GM18498 (cell line): Measurements from ENCODE around the gene CCNA2.

Experiments used
- ATAC-seq: cut with Tn5 transposase; IDR thresholded peaks from one replicate; pipeline ENCODE4 v1.9.1; 2021; ENCODE audit warnings: mild to moderate bottlenecking, moderate library complexity; ENCODE audit not compliant: unreplicated experiment

The CCNA2 gene

GRCh38 chr4:121806411-121806810 lies 17.3 kb downstream of the CCNA2 start:
- ATAC-seq: no peak

DNA sequence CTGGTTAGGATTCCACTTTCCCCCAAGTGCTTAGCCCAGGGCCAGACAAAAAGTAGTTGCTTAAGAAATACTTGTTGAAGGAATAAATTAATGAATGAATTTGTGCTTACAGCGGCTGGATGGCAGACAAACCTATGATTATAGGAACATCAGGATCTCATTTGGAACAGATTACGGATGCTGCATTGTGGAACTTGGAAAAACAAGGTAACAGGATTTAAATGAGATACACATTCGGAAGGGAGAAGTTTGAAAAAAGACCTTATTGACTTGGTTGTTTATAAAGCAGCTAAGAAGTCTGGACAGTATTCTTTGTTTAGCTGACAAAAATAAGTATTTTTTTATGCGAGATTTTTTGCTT lies 22.0 kb downstream of the CCNA2 start:
- ATAC-seq: no peak

DNA sequence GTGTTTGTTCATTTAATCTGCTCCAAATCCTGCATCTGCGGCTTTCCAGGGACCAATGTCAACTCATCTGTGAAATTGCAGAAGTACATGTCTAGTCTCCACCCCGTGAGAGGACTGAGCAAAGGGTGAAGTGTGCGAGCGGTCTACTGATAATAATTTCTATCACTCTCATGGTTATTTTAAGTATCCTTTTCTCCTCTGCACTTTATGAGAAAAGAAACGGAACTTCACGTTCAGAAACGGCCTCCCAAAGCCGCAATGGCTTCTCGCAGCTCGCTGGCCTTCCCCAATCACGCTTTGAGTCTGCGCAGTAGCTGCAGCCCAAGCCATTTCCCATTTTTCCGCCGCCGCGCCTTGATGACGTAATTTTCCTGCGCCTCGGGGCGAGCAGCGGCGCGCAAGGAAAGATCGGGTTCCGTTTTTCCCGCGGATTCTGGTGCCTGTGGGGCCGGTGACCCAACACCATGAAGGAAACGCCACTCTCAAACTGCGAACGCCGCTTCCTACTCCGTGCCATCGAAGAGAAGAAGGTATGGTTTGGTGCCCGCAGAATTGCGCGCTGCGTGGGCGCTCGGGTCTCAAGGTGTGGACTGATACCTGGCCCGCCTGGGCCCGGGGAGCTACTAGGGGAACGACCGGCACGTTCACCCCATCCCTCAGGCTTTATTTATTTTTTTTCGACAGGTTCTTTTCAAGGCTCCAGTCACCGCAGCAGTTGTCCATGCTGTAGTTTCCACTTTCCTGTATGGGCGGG lies 22.5 kb downstream of the CCNA2 start, which contains the start of gene EXOSC9:
Gene EXOSC9 (plus strand): TSS at position 363 of the 754 bp plus-strand sequence. CDS start 102 bp downstream, at position 465.
- peak; percentile 78 for ATAC-seq

DNA sequence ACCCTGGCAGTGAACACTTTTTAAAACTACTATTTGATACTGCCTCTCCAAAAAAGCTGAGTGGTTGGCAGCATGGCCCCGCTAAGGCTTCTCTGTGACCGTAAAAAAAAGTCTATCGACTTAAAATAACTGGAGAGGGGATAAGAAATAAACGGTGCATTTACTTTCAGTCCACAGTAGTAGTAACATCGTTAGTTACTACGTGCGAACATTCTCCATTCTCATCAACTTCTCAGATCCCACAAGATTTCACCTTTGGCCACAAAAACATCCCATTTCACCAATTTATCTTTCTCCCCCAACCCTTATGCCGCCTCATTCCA lies 23.1 kb downstream of the CCNA2 start:
- peak; percentile 43 for ATAC-seq

GRCh38 chr4:121799867-121800501 lies 23.7 kb downstream of the CCNA2 start:
- ATAC-seq: no peak

- ATAC-seq: no peak
Measured at GRCh38 chr4:121799208-121799823, 24.4 kb downstream of the CCNA2 start.

GRCh38 chr4:121796283-121796682 lies 27.4 kb downstream of the CCNA2 start:
- no peak for ATAC-seq

- no peak for ATAC-seq
Measured at GRCh38 chr4:121794505-121795188, 29.0 kb downstream of the CCNA2 start.

GRCh38 chr4:121792966-121793365 lies 30.7 kb downstream of the CCNA2 start:
- no peak for ATAC-seq

DNA sequence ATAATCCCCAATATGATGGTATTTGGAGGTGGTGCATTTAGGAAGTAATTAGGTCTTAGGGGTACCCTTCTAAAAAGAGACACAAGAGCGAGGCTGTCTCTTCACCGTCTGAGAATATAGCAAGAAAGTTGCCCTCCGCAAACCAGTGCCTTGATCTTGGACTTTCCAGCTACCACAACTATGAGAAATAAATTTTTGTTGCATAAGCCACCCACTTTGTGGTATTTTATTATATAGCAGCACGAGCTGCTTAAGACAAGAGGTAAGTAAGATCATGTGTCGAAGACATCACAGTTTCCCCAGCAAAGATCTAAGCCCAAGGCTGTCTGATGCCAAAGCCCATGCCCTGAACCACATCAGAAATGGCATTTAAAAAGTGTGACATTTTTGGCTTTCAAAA lies 32.2 kb downstream of the CCNA2 start:
- no peak for ATAC-seq

- ATAC-seq: no peak
Measured at GRCh38 chr4:121790976-121791375, 32.7 kb downstream of the CCNA2 start.

GRCh38 chr4:121789960-121790829 lies 33.5 kb downstream of the CCNA2 start:
- ATAC-seq: no peak

DNA sequence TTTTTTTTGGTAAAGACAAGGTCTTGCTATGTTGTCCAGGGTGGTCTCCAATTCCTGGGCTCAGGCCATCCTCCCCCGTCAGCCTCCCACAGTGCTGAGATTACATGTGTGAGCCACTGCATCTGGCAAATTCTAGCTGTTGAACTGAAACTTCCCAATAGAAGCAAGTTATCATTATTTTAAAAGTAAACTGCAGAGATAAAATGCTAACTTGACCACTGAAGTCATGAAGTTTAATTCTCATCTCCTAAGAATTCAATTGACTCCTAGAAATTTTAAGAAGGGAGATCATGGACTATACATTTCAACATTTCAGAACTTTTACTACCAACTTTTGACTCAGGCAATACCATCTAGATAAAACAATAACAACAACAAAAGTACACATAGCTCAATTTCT lies 34.2 kb downstream of the CCNA2 start:
- ATAC-seq: no peak

DNA sequence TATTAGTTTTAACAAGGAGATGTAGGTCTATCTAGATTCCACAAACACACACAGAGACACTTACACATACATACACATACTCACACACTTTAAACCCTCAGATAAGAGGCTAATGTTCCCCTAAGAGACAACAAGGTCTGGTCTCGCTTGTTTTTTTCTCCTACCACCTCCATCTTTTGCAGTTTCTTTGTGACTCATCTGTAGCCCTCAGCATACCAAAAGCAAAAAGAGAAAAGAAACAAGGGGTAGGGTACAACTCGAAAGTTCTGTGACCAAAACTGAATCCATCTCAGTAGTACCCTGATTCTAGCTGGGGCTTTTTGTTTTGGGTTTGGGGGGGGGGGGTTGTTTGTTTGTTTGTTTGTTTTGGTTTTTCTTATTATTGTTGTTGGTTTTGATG lies 34.8 kb downstream of the CCNA2 start:
- ATAC-seq: peak; percentile 92

GRCh38 chr4:121786221-121786620 lies 37.5 kb downstream of the CCNA2 start:
- no peak for ATAC-seq

DNA sequence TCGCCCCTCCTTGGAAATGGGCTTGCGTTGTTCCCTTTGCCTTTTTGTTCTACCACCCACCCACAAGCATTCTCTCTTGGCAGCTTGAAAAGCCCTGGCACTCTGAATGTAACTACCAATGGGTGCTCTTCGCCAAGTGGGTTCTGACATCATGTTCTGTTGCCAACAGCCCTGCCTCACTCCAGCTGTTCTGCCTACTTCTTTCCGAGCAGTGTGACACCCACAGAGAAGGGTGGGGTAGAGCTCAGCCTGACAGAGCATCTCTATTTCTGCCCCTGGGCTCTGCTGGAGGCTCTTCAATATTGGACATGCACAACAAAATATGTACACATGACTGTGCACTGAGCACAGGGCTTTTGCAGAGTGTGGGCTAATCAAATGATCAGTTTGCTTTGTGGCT lies 38.2 kb downstream of the CCNA2 start:
- no peak for ATAC-seq

DNA sequence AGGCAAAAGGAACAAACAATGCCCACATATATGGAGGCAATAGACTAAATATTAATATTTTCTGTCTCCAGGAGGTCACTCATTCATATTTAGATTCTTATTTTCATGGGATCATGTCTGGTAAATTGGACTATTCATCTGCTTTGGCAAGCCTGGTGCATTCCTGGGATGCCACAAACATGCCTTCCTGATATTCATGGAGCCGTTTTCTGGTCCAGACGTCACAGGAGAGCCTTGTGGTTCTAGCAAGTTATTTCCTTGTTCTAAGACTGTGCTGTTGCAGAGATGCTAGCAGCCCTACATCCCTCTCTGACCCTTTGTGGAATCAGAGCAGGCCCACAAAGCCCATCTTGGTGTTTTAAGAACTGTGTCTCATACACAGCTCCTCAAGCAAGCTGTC lies 38.7 kb downstream of the CCNA2 start:
- no peak for ATAC-seq

- no peak for ATAC-seq
Measured at GRCh38 chr4:121784401-121784800, 39.3 kb downstream of the CCNA2 start.

DNA sequence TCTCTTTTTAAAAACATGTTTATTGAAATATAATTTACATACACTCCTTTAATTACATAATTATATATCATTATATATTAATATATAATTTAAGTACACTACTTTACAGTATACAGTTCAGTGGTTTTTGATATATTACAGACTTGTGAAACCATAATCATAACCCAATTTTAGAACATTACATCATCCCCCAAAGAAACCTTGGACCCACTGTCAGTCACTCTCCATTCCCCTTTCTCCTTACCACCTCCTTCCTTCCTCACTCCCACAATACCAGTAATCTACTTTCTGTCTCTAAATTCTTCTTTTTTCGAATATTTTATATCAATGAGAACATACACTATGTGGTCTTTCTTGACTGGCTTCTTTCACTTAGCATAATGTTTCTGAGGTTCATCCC lies 40.5 kb downstream of the CCNA2 start:
- ATAC-seq: no peak

GRCh38 chr4:121778991-121779628 lies 44.6 kb downstream of the CCNA2 start:
- ATAC-seq: no peak
